ENCODE data around the gene GOLIM4. TPM values are rescaled to one million over a fixed set of nuclear protein-coding genes. Genes with fewer than 3 reads are reported as not detected.

GOLIM4 gene
- total RNA-seq, 1 experiment from 2014 or later, result 24.6 TPM

DNA sequence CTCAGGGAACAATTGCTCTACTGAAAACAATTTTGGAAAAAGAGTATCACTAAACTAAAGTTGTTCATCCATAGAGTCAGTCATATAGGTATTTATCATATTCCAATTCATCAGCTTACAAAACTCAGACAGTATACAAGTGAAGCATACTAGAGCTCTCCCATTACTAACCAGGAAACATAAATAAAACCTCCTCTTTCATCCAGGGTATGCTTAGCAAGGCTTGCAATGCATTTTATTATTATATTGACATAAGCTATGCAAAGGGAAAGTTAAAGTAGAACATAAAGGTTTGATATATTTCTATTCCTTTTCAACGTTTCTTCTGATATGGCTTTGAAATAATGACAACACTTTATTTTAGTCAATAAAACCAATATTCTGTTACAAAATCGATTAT lies 106.7 kb downstream of the GOLIM4 start:
- no peak overlapping the region for H3K56ac ChIP-seq (ENCODE audit: insufficient read length, low read depth, low read length)
- no peak for DNase-seq
- WGBS (ENCODE audit: extremely low coverage, insufficient read length, low lambda C conversion rate), result no CpG with 5 or more reads among the region's 2 CpGs
- no peak overlapping the region for H2BK20ac ChIP-seq (ENCODE audit: low read depth, low read length, poor library complexity, severe bottlenecking)
- Mint-ChIP-seq H3K9me3 (no peaks in the 10 kb centered on the region), H3K4me1 (no peaks in the 10 kb centered on the region), H3K27ac (no peak overlapping the region), H3K27me3 (ENCODE audit: low read depth) (no peaks in the 10 kb centered on the region), H3K4me3 (no peak overlapping the region), H3K36me3 (ENCODE audit: insufficient read depth in 1 of 3, low read depth in 3 of 3) (no peaks in the 10 kb centered on the region)
- H3K4me1 ChIP-seq (ENCODE audit: insufficient read depth, low read length), result no peaks in the 10 kb centered on the region
- no peak overlapping the region for H3T11ph ChIP-seq (ENCODE audit: low read length)
- no peak overlapping the region for H4K8ac ChIP-seq (replicated peaks; ENCODE audit: insufficient read length, low read depth, low read length)
- H3K14ac ChIP-seq (ENCODE audit: insufficient read depth, low read length), result no peak overlapping the region
- TF ChIP-seq, protein P1, sequence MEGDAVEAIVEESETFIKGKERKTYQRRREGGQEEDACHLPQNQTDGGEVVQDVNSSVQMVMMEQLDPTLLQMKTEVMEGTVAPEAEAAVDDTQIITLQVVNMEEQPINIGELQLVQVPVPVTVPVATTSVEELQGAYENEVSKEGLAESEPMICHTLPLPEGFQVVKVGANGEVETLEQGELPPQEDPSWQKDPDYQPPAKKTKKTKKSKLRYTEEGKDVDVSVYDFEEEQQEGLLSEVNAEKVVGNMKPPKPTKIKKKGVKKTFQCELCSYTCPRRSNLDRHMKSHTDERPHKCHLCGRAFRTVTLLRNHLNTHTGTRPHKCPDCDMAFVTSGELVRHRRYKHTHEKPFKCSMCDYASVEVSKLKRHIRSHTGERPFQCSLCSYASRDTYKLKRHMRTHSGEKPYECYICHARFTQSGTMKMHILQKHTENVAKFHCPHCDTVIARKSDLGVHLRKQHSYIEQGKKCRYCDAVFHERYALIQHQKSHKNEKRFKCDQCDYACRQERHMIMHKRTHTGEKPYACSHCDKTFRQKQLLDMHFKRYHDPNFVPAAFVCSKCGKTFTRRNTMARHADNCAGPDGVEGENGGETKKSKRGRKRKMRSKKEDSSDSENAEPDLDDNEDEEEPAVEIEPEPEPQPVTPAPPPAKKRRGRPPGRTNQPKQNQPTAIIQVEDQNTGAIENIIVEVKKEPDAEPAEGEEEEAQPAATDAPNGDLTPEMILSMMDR (conservative IDR thresholded peaks at IDR 0.05), result no peak
- no peak overlapping the region for H4K91ac ChIP-seq (ENCODE audit: insufficient read length, low read depth, low read length)
- H3K9me3 ChIP-seq (ENCODE audit: control insufficient read depth, low read depth, low read length), result no peaks in the 10 kb centered on the region
- H3K79me1 ChIP-seq (ENCODE audit: insufficient read depth, low read depth, low read length, poor library complexity, severe bottlenecking), result no peaks in the 10 kb centered on the region
- no peaks in the 10 kb centered on the region for H3K23me2 ChIP-seq (ENCODE audit: insufficient read length, low read depth, low read length, poor library complexity, severe bottlenecking)
- no peak overlapping the region for H2AK5ac ChIP-seq (ENCODE audit: insufficient read length, low read length)
- H3K23ac ChIP-seq (ENCODE audit: insufficient read length, low read depth, low read length), result no peak overlapping the region
- H3K79me2 ChIP-seq (ENCODE audit: insufficient read depth, low read length), result no peaks in the 10 kb centered on the region
- H3K4me2 ChIP-seq (ENCODE audit: insufficient read depth, insufficient read length, low read length), result no peak overlapping the region
- H2BK5ac ChIP-seq (ENCODE audit: insufficient read length, low read length), result no peak overlapping the region
- H3K9ac ChIP-seq (ENCODE audit: extremely low read depth, insufficient read length, low read length), result no peak overlapping the region
- no peaks in the 10 kb centered on the region for H3K27me3 ChIP-seq (ENCODE audit: insufficient read depth, low read length)
- H4K20me1 ChIP-seq (ENCODE audit: control insufficient read depth, insufficient read depth, insufficient read length), result no peaks in the 10 kb centered on the region
- H2AFZ ChIP-seq (ENCODE audit: low read length), result no peak overlapping the region
- H2BK120ac ChIP-seq (ENCODE audit: low read depth, low read length, poor library complexity, severe bottlenecking), result no peak overlapping the region
- no peak overlapping the region for H2BK15ac ChIP-seq (ENCODE audit: low read depth, low read length)
- no peak overlapping the region for H3K18ac ChIP-seq (ENCODE audit: insufficient read length, low read depth, low read length)
- no peak overlapping the region for H2BK12ac ChIP-seq (ENCODE audit: insufficient read length, low read depth, low read length)
- H3K4ac ChIP-seq (ENCODE audit: low read depth, low read length), result no peak overlapping the region
- no peak overlapping the region for H3K27ac ChIP-seq (ENCODE audit: insufficient read length, low read depth, low read length)
- H4K5ac ChIP-seq (ENCODE audit: insufficient read length, low read depth, low read length), result no peak overlapping the region
